Gastrocnemius medialis (tissue), 4 donors: ENCODE measurements around the gene PLA2G4D. TPM values are rescaled to one million over a fixed set of nuclear protein-coding genes. Genes with fewer than 3 reads are reported as not detected.

ENCODE experiments used
- ATAC-seq, 2 donors: fragments of 150-250 bp; one replicate each; pipeline ENCODE4 v1.9.1; 2016
- DNase-seq, 2 donors: peaks; one replicate each; pipeline ENCODE4 v3.0.0-alpha.2; 2019
- H3K27ac ChIP-seq, 4 donors: fragments of 200-600 bp; sonication (generic); 1 replicate in 1 of 4; 2 replicates in 3 of 4; pipeline ENCODE4 v1.5.1; 2016 to 2018; ENCODE audit warnings: mild to moderate bottlenecking in 2 of 4, moderate library complexity in 1 of 4
- H3K27me3 ChIP-seq, 3 donors: fragments of 200-600 bp; sonication (generic) in 2 of 3; 1 replicate in 1 of 3; 2 replicates in 2 of 3; pipeline versions ENCODE4 v1.5.1 to v1.6.0; 2016 to 2019; ENCODE audit warnings: mild to moderate bottlenecking in 1 of 3, moderate library complexity in 1 of 3
- H3K36me3 ChIP-seq, 2 donors: fragments of 200-600 bp; sonication (generic) in 1 of 2; one replicate each; pipeline ENCODE4 v1.5.1; 2017 to 2018
- H3K4me1 ChIP-seq, 2 donors: fragments of 200-600 bp; sonication (generic) in 1 of 2; one replicate each; pipeline ENCODE4 v1.5.1; 2016 to 2017; ENCODE audit warnings: mild to moderate bottlenecking in 2 of 2
- H3K4me3 ChIP-seq, 4 donors: fragments of 200-600 bp; sonication (generic) in 3 of 4; 1 replicate in 1 of 4; 2 replicates in 3 of 4; pipeline ENCODE4 v1.5.1; 2016 to 2019; ENCODE audit warnings: mild to moderate bottlenecking in 2 of 4
- H3K9me3 ChIP-seq, 3 donors: fragments of 200-600 bp; sonication (generic) in 2 of 3; 1 replicate in 1 of 3; 2 replicates in 2 of 3; pipeline ENCODE4 v1.5.1; 2016 to 2019
- CTCF ChIP-seq, 5 experiments: fragments of 450-650 bp in 3 of 5; fragments of 200-600 bp in 2 of 5; sonication (generic) in 2 of 5; IDR thresholded peaks in 4 of 5; conservative IDR thresholded peaks in 1 of 5; 1 replicate in 4 of 5; 2 replicates in 1 of 5; pipeline ENCODE4 v1.5.1; 2016 to 2019; ENCODE audit warnings: antibody characterized with exemption in 5 of 5, mild to moderate bottlenecking in 3 of 5, moderate library complexity in 3 of 5
- POLR2A ChIP-seq, 2 donors: fragments of 450-650 bp; IDR thresholded peaks; one replicate each; pipeline ENCODE4 v1.6.1; 2017; ENCODE audit warnings: antibody characterized with exemption in 2 of 2, mild to moderate bottlenecking in 2 of 2, moderate library complexity in 2 of 2
- in situ Hi-C, 4 donors: fragments of 200-750 bp; cut with MboI; loops; one replicate each; pipeline versions ENCODE4 v1.15.0 to v1.8.0; 2017; ENCODE audit warnings: low sequenced_read_pairs in 4 of 4
- intact Hi-C: fragments of 100-400 bp; cut with DNase I; formaldehyde crosslinking; loops from one replicate; pipeline ENCODE4 v1.15.1; 2023; ENCODE audit warnings: low total_unique reads
- total RNA-seq, 4 donors: library from RNA; depleted of rRNA; stranded (reverse); fragments of >200 nt; gene quantifications; one replicate each; pipeline versions ENCODE4 v1.1.0 to v1.2.3, GENCODE V29; 2016

PLA2G4D gene
- total RNA-seq, 4 donors from 2014 or later, result 0.10 TPM; not detected in 3

GRCh38 chr15:42108189-42108588 is 13.8 kb upstream of the PLA2G4D start:
- TF ChIP-seq POLR2A (IDR thresholded peaks at IDR 0.05) (no peak), CTCF (IDR thresholded peaks at IDR 0.05 in 4 of 5, conservative IDR thresholded peaks at IDR 0.05 in 1 of 5) (no peak)
- Histone ChIP-seq H3K27ac (no peak overlapping the region), H3K9me3 (no peaks in the 10 kb centered on the region), H3K4me3 (no peak overlapping the region), H3K36me3 (no peaks in the 10 kb centered on the region), H3K4me1 (no peaks in the 10 kb centered on the region), H3K27me3 (peaks cover 0 to 3% (median 0%) of the 10 kb centered on the region in 3 donors)
- ATAC-seq, result no peak
- in situ Hi-C loops (no loop called here), intact Hi-C loops (no loop called here)
- no peak for DNase-seq

GRCh38 chr15:42107473-42107872 is 13.1 kb upstream of the PLA2G4D start:
- H3K4me3 ChIP-seq, result no peak overlapping the region
- TF ChIP-seq POLR2A (IDR thresholded peaks at IDR 0.05) (no peak), CTCF (IDR thresholded peaks at IDR 0.05 in 4 of 5, conservative IDR thresholded peaks at IDR 0.05 in 1 of 5) (no peak)
- DNase-seq (no peak), ATAC-seq (no peak)
- intact Hi-C loops (no loop called here), in situ Hi-C loops (no loop called here)
- no peaks in the 10 kb centered on the region for H3K9me3 ChIP-seq
- no peaks in the 10 kb centered on the region for H3K36me3 ChIP-seq
- no peaks in the 10 kb centered on the region for H3K4me1 ChIP-seq
- no peak overlapping the region for H3K27ac ChIP-seq
- H3K27me3 ChIP-seq, result peaks cover 0 to 3% (median 0%) of the 10 kb centered on the region in 3 donors

GRCh38 chr15:42106288-42106687 is 11.9 kb upstream of the PLA2G4D start:
- H3K27ac ChIP-seq, result no peak overlapping the region
- peaks cover 0 to 3% (median 0%) of the 10 kb centered on the region in 3 donors for H3K27me3 ChIP-seq
- H3K4me1 ChIP-seq, result no peaks in the 10 kb centered on the region
- DNase-seq, result no peak
- H3K9me3 ChIP-seq, result no peaks in the 10 kb centered on the region
- in situ Hi-C loops, result no loop called here
- intact Hi-C loops, result no loop called here
- TF ChIP-seq POLR2A (IDR thresholded peaks at IDR 0.05) (no peak), CTCF (IDR thresholded peaks at IDR 0.05 in 4 of 5, conservative IDR thresholded peaks at IDR 0.05 in 1 of 5) (no peak)
- no peak overlapping the region for H3K4me3 ChIP-seq
- H3K36me3 ChIP-seq, result no peaks in the 10 kb centered on the region
- no peak for ATAC-seq

- Histone ChIP-seq H3K4me3 (no peak overlapping the region), H3K9me3 (no peaks in the 10 kb centered on the region), H3K27me3 (peaks cover 0 to 3% (median 0%) of the 10 kb centered on the region in 3 donors), H3K27ac (no peak overlapping the region), H3K36me3 (no peaks in the 10 kb centered on the region), H3K4me1 (no peaks in the 10 kb centered on the region)
- DNase-seq (no peak), ATAC-seq (no peak)
- in situ Hi-C loops (no loop called here), intact Hi-C loops (no loop called here)
- TF ChIP-seq POLR2A (IDR thresholded peaks at IDR 0.05) (no peak), CTCF (IDR thresholded peaks at IDR 0.05 in 4 of 5, conservative IDR thresholded peaks at IDR 0.05 in 1 of 5) (no peak)
These were observed 9.9 kb upstream of the PLA2G4D start for GRCh38 chr15:42104095-42104891.
